ENCODE data around the gene PARN.
"Not testable (repeated sequence)": the region's sequence is repeated elsewhere in the genome, so short reads cannot be mapped to it uniquely, and the experiment has no call there.

The PARN gene

GRCh38 chr16:14585287-14585686 is 44.8 kb downstream of the PARN start:
- TF ChIP-seq CTCF (conservative IDR thresholded peaks at IDR 0.05): no peak

GRCh38 chr16:14580926-14581325 is 49.1 kb downstream of the PARN start:
- not testable (repeated sequence) for H3K27ac ChIP-seq

More at GRCh38 chr16:14585287-14585686, 44.8 kb downstream of the PARN start:
- no peak overlapping the region for H3K27ac ChIP-seq

GRCh38 chr16:14579266-14579665 is 50.8 kb downstream of the PARN start:
- no peak for TF ChIP-seq CTCF (conservative IDR thresholded peaks at IDR 0.05)
- H3K27ac ChIP-seq: peak overlapping the region; percentile 68

GRCh38 chr16:14576532-14576931 is 53.5 kb downstream of the PARN start:
- H3K27ac ChIP-seq: peak overlapping the region; percentile 58
- TF ChIP-seq CTCF (conservative IDR thresholded peaks at IDR 0.05): no peak

GRCh38 chr16:14576069-14576468 is 54.0 kb downstream of the PARN start:
- TF ChIP-seq CTCF (conservative IDR thresholded peaks at IDR 0.05): no peak
- peak overlapping the region; percentile 58 for H3K27ac ChIP-seq

- not testable (repeated sequence) for H3K27ac ChIP-seq
Measured at GRCh38 chr16:14574698-14575415, 55.2 kb downstream of the PARN start.

- no peak for TF ChIP-seq CTCF (conservative IDR thresholded peaks at IDR 0.05)
Measured at GRCh38 chr16:14572535-14572934, 57.5 kb downstream of the PARN start.

GRCh38 chr16:14569213-14569612 is 60.8 kb downstream of the PARN start:
- H3K27ac ChIP-seq: no peak overlapping the region
- TF ChIP-seq CTCF (conservative IDR thresholded peaks at IDR 0.05): no peak

More at GRCh38 chr16:14572535-14572934, 57.5 kb downstream of the PARN start:
- H3K27ac ChIP-seq: no peak overlapping the region
